ENCODE results near the gene SPINK9.
"Not testable (repeated sequence)": the region's sequence is repeated elsewhere in the genome, so short reads cannot be mapped to it uniquely, and the experiment has no call there.

Gene SPINK9

GRCh38 chr5:148314731-148315130 is 20.6 kb upstream of the SPINK9 start (continued):
- TF ChIP-seq, protein P1, sequence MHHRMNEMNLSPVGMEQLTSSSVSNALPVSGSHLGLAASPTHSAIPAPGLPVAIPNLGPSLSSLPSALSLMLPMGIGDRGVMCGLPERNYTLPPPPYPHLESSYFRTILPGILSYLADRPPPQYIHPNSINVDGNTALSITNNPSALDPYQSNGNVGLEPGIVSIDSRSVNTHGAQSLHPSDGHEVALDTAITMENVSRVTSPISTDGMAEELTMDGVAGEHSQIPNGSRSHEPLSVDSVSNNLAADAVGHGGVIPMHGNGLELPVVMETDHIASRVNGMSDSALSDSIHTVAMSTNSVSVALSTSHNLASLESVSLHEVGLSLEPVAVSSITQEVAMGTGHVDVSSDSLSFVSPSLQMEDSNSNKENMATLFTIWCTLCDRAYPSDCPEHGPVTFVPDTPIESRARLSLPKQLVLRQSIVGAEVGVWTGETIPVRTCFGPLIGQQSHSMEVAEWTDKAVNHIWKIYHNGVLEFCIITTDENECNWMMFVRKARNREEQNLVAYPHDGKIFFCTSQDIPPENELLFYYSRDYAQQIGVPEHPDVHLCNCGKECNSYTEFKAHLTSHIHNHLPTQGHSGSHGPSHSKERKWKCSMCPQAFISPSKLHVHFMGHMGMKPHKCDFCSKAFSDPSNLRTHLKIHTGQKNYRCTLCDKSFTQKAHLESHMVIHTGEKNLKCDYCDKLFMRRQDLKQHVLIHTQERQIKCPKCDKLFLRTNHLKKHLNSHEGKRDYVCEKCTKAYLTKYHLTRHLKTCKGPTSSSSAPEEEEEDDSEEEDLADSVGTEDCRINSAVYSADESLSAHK (tag by site-specific recombination; IDR thresholded peaks at IDR 0.05) = no peak
- TF ChIP-seq, protein P2, sequence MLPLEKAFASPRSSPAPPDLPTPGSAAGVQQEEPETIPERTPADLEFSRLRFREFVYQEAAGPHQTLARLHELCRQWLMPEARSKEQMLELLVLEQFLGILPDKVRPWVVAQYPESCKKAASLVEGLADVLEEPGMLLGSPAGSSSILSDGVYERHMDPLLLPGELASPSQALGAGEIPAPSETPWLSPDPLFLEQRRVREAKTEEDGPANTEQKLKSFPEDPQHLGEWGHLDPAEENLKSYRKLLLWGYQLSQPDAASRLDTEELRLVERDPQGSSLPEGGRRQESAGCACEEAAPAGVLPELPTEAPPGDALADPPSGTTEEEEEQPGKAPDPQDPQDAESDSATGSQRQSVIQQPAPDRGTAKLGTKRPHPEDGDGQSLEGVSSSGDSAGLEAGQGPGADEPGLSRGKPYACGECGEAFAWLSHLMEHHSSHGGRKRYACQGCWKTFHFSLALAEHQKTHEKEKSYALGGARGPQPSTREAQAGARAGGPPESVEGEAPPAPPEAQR (tag by site-specific recombination; IDR thresholded peaks at IDR 0.05) = no peak

DNA sequence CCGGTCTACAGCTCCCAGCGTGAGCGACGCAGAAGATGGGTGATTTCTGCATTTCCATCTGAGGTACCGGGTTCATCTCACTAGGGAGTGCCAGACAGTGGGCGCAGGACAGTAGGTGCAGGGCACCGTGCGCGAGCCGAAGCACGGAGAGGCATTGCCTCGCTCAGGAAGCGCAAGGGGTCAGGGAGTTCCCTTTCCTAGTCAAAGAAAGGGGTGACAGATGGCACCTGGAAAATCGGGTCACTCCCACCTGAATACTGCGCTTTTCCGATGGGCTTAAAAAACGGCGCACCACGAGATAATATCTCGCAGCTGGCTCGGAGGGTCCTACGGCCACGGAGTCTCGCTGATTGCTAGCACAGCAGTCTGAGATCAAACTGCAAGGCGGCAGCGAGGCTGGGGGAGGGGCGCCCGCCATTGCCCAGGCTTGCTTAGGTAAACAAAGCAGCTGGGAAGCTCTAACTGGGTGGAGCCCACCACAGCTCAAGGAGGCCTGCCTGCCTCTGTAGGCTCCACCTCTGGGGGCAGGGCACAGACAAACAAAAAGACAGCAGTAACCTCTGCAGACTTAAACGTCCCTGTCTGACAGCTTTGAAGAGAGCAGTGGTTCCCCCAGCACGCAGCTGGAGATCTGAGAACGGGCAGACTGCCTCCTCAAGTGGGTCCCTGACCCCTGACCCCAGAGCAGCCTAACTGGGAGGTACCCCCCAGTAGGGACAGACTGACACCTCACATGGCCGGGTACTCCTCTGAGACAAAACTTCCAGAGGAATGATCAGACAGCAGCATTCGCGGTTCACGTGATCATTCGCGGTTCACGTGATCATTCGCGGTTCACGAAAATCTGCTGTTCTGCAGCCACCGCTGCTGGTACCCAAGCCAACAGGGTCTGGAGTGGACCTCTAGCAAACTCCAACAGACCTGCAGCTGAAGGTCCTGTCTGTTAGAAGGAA is 15.1 kb upstream of the SPINK9 start:
- H3K9me3 ChIP-seq (ENCODE audit: control insufficient read depth, insufficient read depth, low read depth, low read length); POLR2A ChIA-PET; H3K4me1 ChIP-seq (ENCODE audit: control insufficient read depth, insufficient read depth, low read length); H3K36me3 ChIP-seq (ENCODE audit: control insufficient read depth in 2 of 2, insufficient read depth in 1 of 2, low read length in 2 of 2); CTCF ChIA-PET: not testable (repeated sequence)
- Histone ChIP-seq H3K4me3 (ENCODE audit: low read depth, low read length) (peak overlapping the region; percentile 46), H3K27ac (ENCODE audit: extremely low read depth, low read depth, low read length) (peak overlapping the region; percentile 58; the same call in 1 of the 2 replicates)
- TF ChIP-seq FEZF1 (tag by site-specific recombination; IDR thresholded peaks at IDR 0.05) (peak; percentile 46; the same call in 1 of the 2 replicates), ZBTB48 (tag by site-specific recombination; IDR thresholded peaks at IDR 0.05) (0 out of 2 replicates have a peak, but pooled peaks have one; percentile 40), GLIS2 (tag by site-specific recombination; IDR thresholded peaks at IDR 0.05) (peak; percentile 80), GLIS1 (tag by site-specific recombination; IDR thresholded peaks at IDR 0.05) (peak; percentile 90)

DNA sequence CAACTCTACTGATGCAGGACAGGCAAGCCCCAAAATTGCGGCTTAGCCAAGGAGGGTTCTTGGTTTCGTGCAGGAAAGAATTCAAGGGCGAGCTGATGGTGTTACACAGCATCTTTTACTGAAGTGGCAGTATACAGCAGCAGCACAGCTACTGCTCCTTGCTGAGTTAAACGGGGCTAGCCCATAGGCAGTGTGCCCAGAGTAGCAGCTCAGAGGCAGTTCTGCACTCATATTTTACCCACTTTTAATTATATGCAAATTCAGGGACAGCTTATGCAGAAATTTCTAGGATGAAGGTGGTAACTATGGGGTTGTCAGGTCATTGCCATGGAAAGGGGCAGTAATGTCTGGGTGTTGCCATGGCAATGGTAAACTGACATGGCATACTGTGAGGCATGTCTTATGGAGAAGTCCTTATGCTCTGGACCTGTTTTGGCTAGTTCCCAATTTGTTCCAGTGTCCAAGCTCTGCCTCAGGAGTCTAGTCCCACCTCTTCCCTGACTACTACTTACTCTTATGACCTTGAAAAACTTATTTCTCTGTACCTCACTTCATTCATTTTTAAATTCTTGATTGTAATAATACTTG is 2.0 kb upstream of the SPINK9 start:
- CTCF ChIA-PET = no interaction called here
- no peaks in the 10 kb centered on the region for H3K36me3 ChIP-seq (ENCODE audit: control insufficient read depth in 2 of 2, insufficient read depth in 1 of 2, low read length in 2 of 2)
- no peak overlapping the region for H3K27ac ChIP-seq (ENCODE audit: extremely low read depth, low read depth, low read length)
- no peaks in the 10 kb centered on the region for H3K9me3 ChIP-seq (ENCODE audit: control insufficient read depth, insufficient read depth, low read depth, low read length)
- POLR2A ChIA-PET = no interaction called here
- H3K4me1 ChIP-seq (ENCODE audit: control insufficient read depth, insufficient read depth, low read length) = no peaks in the 10 kb centered on the region
- no peak overlapping the region for H3K4me3 ChIP-seq (ENCODE audit: low read depth, low read length)
- TF ChIP-seq, protein P3, sequence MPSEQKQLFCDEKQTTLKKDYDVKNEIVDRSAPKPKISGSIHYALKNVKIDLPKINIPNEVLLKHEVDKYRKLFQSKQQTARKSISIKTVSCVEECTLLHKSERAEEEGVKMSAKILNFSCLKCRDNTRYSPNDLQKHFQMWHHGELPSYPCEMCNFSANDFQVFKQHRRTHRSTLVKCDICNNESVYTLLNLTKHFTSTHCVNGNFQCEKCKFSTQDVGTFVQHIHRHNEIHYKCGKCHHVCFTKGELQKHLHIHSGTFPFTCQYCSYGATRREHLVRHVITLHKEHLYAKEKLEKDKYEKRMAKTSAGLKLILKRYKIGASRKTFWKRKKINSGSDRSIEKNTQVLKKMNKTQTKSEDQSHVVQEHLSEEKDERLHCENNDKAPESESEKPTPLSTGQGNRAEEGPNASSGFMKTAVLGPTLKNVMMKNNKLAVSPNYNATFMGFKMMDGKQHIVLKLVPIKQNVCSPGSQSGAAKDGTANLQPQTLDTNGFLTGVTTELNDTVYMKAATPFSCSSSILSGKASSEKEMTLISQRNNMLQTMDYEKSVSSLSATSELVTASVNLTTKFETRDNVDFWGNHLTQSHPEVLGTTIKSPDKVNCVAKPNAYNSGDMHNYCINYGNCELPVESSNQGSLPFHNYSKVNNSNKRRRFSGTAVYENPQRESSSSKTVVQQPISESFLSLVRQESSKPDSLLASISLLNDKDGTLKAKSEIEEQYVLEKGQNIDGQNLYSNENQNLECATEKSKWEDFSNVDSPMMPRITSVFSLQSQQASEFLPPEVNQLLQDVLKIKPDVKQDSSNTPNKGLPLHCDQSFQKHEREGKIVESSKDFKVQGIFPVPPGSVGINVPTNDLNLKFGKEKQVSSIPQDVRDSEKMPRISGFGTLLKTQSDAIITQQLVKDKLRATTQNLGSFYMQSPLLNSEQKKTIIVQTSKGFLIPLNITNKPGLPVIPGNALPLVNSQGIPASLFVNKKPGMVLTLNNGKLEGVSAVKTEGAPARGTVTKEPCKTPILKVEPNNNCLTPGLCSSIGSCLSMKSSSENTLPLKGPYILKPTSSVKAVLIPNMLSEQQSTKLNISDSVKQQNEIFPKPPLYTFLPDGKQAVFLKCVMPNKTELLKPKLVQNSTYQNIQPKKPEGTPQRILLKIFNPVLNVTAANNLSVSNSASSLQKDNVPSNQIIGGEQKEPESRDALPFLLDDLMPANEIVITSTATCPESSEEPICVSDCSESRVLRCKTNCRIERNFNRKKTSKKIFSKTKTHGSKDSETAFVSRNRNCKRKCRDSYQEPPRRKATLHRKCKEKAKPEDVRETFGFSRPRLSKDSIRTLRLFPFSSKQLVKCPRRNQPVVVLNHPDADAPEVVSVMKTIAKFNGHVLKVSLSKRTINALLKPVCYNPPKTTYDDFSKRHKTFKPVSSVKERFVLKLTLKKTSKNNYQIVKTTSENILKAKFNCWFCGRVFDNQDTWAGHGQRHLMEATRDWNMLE (tag by site-specific recombination; conservative IDR thresholded peaks at IDR 0.05; ENCODE audit: low read depth) = no peak
- TF ChIP-seq FEZF1 (tag by site-specific recombination; IDR thresholded peaks at IDR 0.05) (no peak), ZFP3 (tag by site-specific recombination; IDR thresholded peaks at IDR 0.05; ENCODE audit: low read depth) (no peak), ZNF530 (tag by site-specific recombination; IDR thresholded peaks at IDR 0.05; ENCODE audit: low read depth) (no peak), ZBTB8A (tag by site-specific recombination; IDR thresholded peaks at IDR 0.05) (no peak), ZNF621 (tag by site-specific recombination; IDR thresholded peaks at IDR 0.05) (no peak), ZBTB21 (tag by site-specific recombination; IDR thresholded peaks at IDR 0.05) (no peak), PRDM6 (tag by site-specific recombination; IDR thresholded peaks at IDR 0.05) (no peak), ZNF239 (tag by site-specific recombination; IDR thresholded peaks at IDR 0.05) (no peak), HOXA7 (CRISPR knock-in tag; IDR thresholded peaks at IDR 0.05; ENCODE audit: borderline replicate concordance) (no peak), ZNF16 (tag by site-specific recombination; IDR thresholded peaks at IDR 0.05; ENCODE audit: low read depth) (no peak), ZFP69B (tag by site-specific recombination; IDR thresholded peaks at IDR 0.05) (no peak), ZNF169 (tag by site-specific recombination; IDR thresholded peaks at IDR 0.05) (no peak), ZNF654 (tag by site-specific recombination; IDR thresholded peaks at IDR 0.05; ENCODE audit: low read depth) (no peak), ZNF175 (tag by site-specific recombination; IDR thresholded peaks at IDR 0.05) (no peak), ZNF785 (tag by site-specific recombination; IDR thresholded peaks at IDR 0.05) (no peak), OVOL3 (tag by site-specific recombination; IDR thresholded peaks at IDR 0.05) (no peak)
